Measurements from ENCODE around the gene MROH8.

MROH8 gene

DNA sequence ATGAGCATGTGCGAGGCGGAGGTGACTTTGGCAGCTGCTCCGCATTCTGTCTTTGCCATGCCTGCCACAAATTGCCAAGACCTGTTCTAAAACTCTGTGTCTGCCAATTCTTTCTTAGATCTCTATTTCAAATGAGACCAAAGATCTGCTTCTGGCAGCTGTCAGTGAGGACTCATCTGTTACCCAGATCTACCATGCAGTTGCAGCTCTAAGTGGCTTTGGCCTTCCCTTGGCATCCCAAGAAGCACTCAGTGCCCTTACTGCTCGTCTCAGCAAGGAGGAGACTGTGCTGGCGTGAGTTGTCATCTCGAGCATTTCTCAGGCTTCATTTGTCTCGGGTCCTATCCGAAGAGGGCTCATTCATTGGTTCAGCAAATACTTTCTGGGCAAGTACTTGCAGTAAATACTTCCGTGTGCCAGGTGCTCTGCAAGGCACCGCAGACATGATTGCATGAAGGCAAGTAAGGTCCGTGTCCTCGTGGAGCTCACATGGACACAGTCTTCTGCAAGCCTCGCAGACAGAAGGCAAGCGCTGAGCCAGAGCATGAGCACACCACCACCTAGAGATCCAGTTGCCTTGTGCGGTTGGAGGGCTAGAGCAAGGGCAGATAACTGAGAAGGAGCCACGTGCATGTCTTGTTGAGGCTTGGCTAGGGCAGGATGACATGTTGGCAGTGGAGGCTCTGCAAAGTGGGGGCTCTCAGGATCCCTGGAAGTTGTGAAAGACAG, 19.7 kb upstream of the MROH8 start:
- no peak for DNase-seq (ENCODE audit: low read depth in 2 of 2)

DNA sequence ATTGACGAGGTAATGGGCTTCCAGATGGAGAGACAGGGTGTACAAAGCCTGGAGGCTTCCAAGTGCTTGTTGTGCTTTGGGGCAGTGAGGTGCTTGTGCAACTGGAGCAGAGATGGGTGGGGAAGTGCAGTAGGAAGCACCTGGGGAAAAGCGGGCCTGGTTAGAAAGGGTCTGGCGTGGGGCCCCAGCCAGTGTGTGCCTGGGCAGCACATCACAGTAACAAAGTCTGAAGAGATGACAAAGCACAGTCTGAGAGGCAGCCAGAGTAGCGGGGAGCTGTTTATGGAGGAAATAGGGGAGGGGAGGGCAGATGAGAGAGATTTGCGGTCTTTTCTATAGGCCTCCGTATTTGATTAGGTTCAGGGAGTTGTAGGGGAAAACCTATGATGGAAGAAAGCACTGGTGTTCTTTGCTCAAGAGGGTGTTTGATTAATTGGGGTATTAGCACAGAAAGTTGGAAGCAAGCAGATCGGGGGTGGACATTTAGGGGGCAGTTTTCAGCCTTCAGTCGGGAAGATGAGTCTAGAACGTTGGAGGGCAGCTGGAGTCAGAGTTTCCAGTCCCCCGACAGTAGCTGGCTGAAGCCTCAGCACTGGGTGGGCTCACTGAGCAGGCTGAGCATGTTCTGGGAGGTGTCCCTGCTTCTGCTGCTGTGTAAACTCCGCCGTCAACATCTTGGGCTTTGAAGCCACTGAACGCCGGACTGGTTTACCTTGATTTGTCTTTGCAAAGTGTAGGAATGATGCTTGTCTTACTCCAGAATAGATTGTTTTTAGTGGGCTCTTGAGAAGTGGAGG, 15.5 kb upstream of the MROH8 start:
- no peak for DNase-seq (ENCODE audit: low read depth in 2 of 2)

DNA sequence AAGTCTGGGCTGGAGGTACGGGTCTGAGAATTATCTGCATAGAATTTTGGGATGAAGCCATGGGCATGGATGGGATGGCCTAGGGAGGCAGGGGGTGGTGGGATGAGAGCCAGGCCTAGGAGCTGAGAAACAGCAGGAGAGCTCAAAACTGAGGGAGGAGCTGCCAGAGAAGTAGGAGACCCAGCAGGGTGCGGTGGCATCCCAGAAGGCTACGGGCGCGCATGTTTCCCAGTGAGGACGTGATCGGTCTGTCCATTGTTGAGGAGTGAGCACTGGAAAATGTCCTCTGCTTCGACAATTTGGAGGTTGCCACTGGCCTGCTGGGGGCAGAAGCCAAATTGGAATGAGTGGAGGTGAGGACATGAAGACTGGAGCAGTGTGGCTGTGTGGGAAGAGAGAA, 14.5 kb upstream of the MROH8 start:
- DNase-seq (ENCODE audit: low read depth in 2 of 2): no peak

DNA sequence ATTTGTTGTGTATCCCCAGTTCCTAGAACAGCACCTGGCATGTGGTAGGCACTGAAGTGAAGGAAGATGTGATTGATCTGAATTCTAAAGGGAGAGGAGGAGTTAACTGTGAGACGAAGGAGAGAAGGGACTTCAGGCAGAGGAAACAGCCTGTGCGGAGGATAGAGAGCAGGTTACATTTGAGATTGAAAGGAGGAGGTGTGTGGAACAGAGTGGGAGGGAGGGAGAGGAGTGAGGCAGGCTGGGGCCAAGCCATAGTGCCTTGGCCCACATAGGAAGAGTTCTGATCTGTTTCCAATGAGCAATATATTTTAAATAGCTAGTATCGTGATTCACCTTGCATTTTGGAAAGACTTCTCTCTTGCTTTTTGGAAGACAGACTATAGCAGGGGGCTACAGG, 13.9 kb upstream of the MROH8 start:
- DNase-seq (ENCODE audit: low read depth in 2 of 2): no peak

DNA sequence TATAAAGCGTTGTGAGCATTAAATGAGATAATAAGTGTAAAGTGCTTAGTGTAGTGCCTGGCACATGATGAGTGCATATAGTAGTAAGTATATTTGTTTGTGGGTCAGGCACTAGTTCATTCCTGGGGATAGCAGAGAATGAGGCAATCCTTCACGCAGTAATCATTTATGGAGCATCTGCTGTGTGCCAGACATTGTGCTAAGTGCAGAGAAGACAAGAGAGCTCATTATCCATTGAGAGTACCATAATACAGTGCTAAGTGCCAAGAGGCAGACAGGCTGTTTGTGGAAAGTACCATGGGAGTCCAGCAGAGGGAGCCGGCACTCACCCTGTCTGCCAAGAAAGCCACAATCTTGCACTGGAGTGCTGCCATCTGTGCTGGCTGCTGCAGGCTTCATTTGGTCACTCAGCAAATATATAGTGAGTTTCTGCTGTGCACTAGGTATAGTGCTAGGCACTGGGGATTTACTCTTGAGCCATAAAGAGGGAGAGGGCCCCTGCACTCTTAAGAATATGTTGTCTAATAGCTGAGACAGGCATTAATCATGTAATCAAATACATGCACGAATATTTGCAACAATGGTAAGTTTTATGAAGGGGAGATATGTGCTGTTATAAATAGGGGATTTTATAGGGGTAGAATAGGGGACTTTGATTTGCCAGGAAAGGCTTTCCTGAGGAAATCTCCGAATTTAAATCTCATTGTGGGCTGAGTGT, 12.9 kb upstream of the MROH8 start:
- peak; percentile 32 to 52 for DNase-seq (ENCODE audit: low read depth in 2 of 2)

DNA sequence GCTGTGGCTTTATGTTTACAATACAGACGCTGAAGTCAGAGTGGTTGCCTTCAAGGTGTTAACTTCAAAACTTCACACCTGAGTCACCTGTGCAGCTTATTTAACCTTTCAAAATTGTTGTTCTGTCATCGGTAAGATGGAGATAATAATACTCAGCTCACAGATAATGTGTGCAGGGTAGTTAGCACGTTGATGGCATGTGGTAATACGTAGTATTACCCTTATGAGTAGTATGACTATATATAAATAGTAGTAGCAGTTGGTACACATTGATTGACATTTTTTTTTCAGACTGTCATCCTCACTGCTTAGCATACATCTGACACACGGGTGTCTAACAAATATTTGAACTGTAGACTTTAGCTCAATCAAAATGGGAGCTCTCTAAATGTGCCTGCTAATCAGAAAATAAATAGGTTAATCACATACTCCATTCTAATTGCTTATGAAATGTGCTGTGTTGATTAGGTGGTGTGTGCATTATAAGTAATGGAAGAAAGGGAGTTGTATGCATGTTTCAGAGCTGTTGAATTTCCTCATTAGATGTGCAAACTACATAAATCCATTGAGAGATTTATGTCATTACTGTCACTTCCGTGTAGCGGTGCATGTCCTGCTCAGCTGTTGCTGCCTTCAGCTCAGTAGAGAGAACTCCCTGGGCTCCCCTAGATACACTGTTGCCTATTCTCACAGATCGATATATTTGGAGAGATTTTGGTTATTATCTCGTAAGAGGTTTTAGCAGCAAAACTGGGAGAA, 11.2 kb upstream of the MROH8 start:
- DNase-seq (ENCODE audit: low read depth in 2 of 2): no peak

DNA sequence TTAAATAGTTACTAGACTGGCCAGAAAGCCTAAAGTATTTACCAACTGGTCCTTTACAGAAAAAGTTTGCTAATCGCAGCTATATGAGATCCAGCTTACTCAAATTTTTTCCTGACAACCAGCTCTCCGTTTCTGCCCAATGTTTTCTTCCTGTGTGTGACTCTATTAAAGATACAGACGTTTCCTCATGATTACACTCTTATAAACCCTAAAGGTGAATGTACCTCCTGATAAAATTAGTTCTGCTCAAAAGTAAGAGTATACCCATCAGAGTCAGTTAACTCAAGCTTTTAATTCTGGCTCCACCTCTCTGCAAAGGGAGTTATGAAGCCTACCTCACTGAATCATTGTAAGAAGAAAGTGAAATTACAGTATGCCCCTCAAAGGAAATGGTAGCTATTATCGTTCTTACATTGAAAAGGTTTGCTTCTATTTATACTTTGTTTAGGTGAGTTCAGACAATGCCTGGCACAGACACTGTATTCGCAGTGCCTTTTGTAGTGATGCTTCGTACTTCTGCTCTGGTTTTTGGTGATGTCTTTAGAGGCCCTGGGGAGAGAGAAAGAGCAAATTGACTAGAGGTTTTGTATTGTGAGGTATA, 10.2 kb upstream of the MROH8 start:
- DNase-seq (ENCODE audit: low read depth in 2 of 2): no peak

DNA sequence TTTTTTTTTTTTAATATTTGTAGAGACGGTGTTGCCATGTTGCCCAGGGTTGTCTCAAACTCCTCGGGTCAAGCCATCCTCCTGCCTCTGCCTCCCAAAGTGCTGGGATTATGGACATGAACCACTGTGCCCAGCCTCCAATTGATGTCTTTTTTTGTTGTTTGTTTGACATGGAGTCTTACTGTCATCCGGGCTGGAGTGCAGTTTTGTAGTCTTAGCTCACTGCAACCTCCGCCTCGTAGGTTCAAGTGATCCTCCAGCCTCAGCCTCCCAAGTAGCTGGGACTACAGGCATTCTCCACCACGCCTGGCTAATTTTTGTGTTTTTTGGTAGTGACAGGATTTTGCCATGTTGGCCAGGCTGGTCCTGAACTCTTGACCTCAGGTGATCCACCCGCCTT, 9.4 kb upstream of the MROH8 start:
- DNase-seq (ENCODE audit: low read depth in 2 of 2): no peak

DNA sequence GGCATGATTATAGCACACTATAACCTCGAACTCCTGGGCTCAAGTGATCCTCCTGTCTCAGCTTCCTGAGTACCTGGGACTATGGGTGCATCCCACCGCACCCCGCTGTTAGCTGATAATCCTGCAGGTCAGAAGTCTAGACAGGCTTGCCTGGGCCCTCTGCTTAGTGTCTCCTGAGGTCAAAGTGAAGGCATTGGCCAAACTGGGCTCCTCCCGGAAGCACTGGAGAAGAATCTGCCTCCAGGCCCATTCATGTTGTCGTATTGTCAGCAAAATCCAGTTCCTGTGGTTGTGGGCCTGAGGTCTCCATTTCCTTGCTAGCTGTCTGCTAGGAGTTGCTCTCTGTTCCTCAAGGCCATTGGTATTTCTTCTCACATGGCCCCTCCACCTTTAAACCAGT, 6.3 kb upstream of the MROH8 start:
- no peak for DNase-seq (ENCODE audit: low read depth in 2 of 2)

DNA sequence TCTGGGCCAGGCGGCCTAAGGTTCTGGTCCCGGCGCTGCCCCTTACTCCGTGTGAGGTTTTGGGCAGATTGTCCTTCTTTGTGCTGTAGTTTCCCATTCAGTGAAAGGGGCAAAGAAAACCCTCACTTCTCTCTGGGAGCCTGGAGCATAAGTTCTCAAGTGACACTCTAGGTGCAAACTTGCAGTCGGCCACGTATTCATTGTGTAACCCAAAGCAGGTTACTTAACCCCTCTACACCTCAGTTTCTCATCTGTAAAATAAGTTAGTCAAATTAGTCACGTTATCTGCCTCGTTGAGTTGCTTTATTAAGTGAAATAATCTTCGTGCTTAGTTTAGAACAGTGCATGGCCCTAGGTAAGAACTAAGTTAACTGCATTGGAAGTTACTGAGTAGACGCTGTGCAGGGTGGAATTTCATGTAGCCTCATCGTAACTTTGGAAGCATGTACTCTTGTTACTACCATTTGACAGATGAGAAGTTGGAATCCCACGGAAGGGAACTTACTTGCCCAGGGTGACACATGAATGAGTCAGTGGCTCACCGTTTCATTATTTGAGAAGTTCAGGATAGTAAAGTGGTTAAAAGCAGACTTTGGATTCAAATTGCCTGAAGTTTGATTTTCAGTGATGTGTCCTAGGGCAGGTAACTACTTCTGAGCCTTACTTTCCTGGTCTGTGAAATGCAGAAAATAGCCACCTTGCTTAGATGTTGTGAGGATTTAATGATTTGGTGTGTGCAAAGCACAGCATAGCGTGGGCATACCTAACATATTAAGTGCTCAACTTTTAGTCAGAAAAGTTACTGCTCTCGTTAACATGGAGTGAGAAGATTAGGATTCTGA, 556 bp upstream of the MROH8 start:
- no peak for DNase-seq (ENCODE audit: low read depth in 2 of 2)

DNA sequence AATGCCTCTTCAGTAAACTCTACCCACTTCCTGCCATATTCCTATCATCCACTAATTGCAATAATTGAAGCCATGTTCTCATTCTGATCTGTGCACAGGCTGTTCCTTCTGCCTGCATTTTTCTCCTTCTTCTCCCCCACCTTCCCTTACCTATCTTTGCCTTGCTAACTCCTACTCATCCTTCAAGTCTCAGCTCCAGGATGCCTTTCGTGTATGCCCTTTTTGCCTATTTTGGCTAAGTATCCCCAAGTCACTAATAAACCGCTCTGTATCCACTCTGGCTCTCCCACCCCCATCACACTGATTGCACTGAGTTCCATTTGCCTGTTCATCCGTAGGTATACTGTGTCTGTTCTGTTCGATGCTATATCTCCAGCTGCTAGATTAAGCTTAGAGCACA, 6.5 kb downstream of the MROH8 start:
- DNase-seq (ENCODE audit: low read depth in 2 of 2): no peak

DNA sequence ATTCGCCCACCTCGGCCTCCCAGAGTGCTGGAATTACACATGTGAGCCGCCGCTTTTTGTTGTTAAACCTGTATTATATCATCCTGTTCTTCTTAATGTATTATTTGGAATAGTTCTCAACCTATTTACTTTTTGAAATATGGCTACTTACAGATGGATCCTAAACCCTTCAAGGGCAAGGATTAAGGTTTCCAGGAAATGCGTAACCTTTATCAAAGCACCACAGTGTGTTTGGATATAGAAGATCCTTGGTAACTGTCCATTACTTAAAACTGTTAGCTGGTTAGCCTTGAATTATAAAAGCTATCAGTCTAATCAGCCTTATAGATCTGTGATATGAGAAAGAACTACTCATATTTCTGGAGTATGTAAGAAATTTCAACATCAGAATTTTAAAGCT, 12.5 kb downstream of the MROH8 start:
- DNase-seq (ENCODE audit: low read depth in 2 of 2): no peak

DNA sequence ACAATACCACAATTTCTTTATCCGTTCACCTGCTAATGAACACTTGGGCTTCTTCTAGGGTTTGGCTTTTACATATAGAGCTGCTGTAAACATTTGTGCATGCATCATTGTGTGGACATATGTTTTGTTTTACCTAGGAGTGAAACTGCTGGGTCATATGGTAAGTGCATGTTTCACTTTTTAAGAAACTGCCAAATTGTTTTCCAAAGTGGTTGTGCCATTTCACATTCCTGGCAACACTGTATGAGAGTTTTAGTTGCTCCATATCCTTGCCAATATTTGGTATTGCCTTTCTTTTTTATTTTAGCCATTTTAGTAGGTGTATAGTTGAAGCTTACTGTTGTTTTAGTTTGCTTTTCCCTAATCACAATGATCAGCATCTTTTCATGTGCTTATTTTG, 14.3 kb downstream of the MROH8 start:
- no peak for DNase-seq (ENCODE audit: low read depth in 2 of 2)

DNA sequence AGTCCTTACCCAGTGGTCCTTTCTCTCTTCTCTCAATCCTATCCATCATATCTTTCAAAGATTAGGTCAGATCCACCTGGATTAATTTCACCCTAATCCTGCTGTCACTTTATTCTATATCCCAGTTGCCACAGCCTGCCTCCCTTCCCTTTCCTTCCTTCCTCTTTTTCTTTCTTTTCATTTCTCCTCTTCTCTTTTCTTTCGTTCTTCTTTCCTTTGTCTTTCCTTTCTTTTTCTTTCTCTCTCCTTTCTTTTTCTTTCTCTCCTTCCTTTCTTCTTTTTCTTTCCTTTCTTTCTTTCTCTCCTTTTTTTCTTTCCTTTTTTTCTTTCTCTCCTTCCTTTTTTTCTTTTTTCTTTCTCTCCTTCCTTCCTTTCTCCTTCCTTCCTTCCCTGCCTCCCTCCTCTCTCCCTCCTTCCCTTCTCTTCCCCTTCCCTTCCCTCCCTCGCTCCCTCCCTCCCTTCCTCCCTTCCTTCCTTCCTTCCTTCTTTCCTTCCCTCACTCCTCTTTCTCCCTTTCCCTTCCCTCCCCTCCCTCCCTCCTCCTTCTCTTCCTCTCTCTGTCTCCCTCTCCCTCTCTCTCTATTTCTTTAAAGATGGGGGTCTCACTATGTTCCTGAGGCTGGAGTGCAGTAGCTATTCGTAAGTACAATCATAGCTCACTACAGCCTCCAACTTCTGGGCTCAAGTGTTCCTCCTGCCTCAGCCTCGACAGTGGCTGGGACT, 15.4 kb downstream of the MROH8 start:
- no peak for DNase-seq (ENCODE audit: low read depth in 2 of 2)

DNA sequence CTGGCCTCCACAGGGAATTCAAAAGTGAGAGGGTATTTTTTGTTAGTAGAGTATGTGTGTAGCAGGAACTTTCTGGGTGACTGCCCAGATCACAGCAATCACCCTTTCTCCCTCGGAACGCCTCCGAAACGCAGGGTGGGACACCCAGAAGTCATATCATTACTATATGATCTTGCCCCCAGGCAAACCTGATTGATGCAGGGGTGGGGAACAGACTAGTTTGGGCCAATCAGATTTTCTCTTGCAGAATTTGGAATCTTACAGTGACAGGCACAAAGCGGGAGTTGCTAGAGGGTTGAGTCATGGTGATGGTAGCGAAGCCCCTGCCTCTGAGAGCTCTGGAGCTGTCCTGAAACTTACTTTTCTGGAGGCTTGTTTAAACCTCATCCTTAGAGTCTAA, 16.7 kb downstream of the MROH8 start:
- no peak for DNase-seq (ENCODE audit: low read depth in 2 of 2)

DNA sequence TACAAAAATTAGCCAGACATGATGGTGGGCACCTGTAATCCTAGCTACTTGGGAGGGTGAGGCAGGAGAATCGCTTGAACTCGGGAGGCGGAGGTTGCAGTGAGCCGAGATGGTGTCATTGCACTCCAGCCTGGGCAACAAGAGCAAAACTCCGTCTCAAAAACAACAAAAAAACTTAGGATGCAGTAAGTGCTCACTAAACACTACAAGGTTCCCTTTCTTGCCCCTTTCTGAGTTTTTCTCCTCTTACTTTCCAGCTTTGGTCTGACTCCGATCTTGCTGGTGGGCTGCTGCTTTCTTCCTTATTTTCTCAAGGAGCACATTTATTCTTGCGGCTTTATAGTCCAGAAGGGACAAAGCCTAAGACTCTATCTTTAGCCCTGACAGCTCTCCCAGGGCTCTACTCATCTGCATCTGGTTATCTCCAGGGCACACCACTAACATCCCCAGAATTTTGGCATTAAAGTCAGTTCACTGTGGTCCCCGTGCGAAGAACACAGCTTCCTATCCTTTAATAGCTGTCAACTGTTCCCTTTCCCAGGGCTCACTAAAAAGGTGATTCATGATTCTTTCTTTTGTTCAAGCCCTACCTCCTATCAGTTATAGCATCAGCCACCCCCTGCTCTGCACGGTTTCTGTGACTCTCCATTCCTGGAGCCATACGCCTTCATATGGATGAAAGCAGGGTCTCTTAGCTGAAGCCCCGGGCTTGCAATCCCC, 17.4 kb downstream of the MROH8 start:
- no peak for DNase-seq (ENCODE audit: low read depth in 2 of 2)

DNA sequence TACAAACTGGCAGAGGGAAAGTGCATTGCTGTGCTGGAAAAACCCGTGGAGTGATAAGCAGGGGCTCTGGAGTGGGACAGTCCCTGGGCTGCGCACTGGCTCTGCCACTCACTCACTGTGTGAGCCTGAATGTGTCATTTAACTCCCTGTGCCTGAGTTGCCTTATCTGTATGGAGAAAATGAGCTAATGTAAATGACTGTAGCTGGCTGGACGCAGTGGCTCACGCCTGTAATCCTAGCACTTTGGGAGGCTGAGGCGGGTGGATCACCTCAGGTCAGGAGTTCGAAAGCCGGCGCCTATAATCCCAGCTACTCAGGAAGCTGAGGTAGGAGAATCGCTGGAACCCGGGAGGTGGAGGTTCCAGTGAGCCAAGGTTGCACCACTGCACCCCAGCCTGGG, 18.7 kb downstream of the MROH8 start:
- no peak for DNase-seq (ENCODE audit: low read depth in 2 of 2)

DNA sequence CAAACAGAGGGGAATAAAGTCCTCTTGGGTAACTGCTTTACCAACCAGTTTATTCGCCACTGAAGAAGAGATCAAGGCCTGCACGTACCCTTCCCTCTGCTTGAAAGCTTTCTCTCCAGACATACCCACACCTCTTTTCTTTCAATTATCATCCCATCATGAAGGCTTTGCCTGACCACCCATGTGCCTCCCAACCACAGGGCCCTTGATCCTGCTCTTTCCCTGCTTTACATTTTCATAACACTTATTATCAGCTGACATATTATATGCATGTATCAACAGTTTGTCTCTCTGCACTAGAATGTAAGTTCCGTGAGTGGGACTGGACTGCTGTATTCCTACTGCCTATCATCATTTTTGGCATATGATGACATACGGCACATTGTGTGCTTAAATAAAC, 21.1 kb downstream of the MROH8 start:
- no peak for DNase-seq (ENCODE audit: low read depth in 2 of 2)

DNA sequence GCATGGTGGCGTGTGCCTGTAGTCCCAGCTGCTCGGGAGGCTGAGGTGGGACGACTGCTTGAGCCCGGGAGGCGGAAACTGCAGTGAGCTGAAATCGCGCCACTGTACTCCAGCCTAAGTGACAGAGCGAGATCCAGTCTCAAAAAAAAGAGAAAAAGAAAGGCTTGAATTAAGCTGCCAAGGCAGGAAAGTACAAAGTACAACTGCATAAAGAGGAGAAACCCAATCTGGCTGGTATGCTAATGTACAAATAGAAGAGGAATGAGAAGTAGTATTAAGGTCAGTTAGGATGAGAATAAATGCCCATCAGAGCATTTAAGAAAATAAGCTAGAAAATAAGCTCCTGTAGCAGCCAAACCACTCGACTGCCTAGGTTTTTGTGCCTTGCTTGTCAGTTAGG, 23.4 kb downstream of the MROH8 start:
- no peak for DNase-seq (ENCODE audit: low read depth in 2 of 2)

All from stimulated activated CD8-positive, alpha-beta memory T cell treated with anti-CD3 and anti-CD28 coated beads, Interleukin-2, amount 100 ng/mL, for 48 hours (primary cell).